Thyroid gland (tissue), 4 donors: Measurements from ENCODE around the gene C6orf120. TPM values are rescaled to one million over a fixed set of nuclear protein-coding genes. Genes with fewer than 3 reads are reported as not detected.

ENCODE experiments used
- DNase-seq, 2 donors: peaks; one replicate each; pipeline ENCODE4 v3.0.0-alpha.2; 2019
- H3K27ac ChIP-seq, 3 donors: fragments of 200-600 bp; sonication (generic); 1 replicate in 2 of 3; 2 replicates in 1 of 3; pipeline ENCODE4 v1.5.1; 2016 to 2019; ENCODE audit warnings: mild to moderate bottlenecking in 1 of 3, moderate library complexity in 1 of 3
- H3K27me3 ChIP-seq: fragments of 200-600 bp; sonication (generic); one replicate; pipeline ENCODE4 v1.5.1; 2019
- H3K36me3 ChIP-seq, 2 donors: fragments of 200-600 bp; sonication (generic); one replicate each; pipeline ENCODE4 v1.5.1; 2016 to 2019
- H3K4me1 ChIP-seq, 2 donors: fragments of 200-600 bp; sonication (generic); one replicate each; pipeline ENCODE4 v1.5.1; 2017 to 2019
- H3K4me3 ChIP-seq, 3 donors: fragments of 200-600 bp; sonication (generic); replicated peaks in 1 of 3; 1 replicate in 2 of 3; 2 replicates in 1 of 3; pipeline ENCODE4 v1.5.1; 2016; ENCODE audit warnings: mild to moderate bottlenecking in 1 of 3
- H3K9me3 ChIP-seq: fragments of 200-600 bp; sonication (generic); one replicate; pipeline ENCODE4 v1.5.1; 2017
- CTCF ChIP-seq, 6 experiments: fragments of 200-600 bp in 3 of 6; fragments of 450-650 bp in 3 of 6; sonication (generic) in 3 of 6; IDR thresholded peaks; one replicate each; pipeline ENCODE4 v1.5.1; 2016 to 2019; ENCODE audit warnings: antibody characterized with exemption in 6 of 6, mild to moderate bottlenecking in 2 of 6, inconsistent platforms in 1 of 6, moderate library complexity in 1 of 6
- POLR2A ChIP-seq, 2 donors: fragments of 450-650 bp; IDR thresholded peaks; one replicate each; pipeline ENCODE4 v1.6.1; 2017; ENCODE audit warnings: antibody characterized with exemption in 2 of 2, mild to moderate bottlenecking in 2 of 2, moderate library complexity in 1 of 2
- WGBS, 2 donors: methylation state at CpG; one replicate each; pipeline ENCODE4 v1.1.5; 2017; 5-methylcytosine and 5-hydroxymethylcytosine counted together
- intact Hi-C: fragments of 100-400 bp; cut with DNase I; formaldehyde crosslinking; loops from one replicate; pipeline ENCODE4 v1.15.1; 2023
- total RNA-seq, 4 donors: library from RNA; depleted of rRNA; stranded (reverse); fragments of >200 nt; gene quantifications; one replicate each; pipeline ENCODE4 v1.2.3, GENCODE V29; 2016

Gene C6orf120
- total RNA-seq, 4 donors from 2014 or later: 19.8 to 32.1 (median 29.3) TPM

- Histone ChIP-seq H3K9me3 (no peaks in the 10 kb centered on the region), H3K27ac (no peak overlapping the region), H3K4me3 (no peak overlapping the region), H3K36me3 (peaks cover 5 to 12% of the 10 kb centered on the region in 2 donors), H3K27me3 (no peaks in the 10 kb centered on the region), H3K4me1 (no peaks in the 10 kb centered on the region)
- DNase-seq: no peak
- intact Hi-C loops: no loop called here
- no peak for TF ChIP-seq CTCF (IDR thresholded peaks at IDR 0.05)
- TF ChIP-seq POLR2A (IDR thresholded peaks at IDR 0.05): no peak
- WGBS, 2 donors: 92 to 94% methylated on average over 5 to 7 of the region's 7 CpGs
These were observed 40.6 kb upstream of the C6orf120 start for GRCh38 chr6:169661391-169661756.

GRCh38 chr6:169663468-169663867, 38.5 kb upstream of the C6orf120 start:
- Histone ChIP-seq H3K9me3 (no peaks in the 10 kb centered on the region), H3K27me3 (no peaks in the 10 kb centered on the region), H3K36me3 (peaks cover 8 to 11% of the 10 kb centered on the region in 2 donors), H3K27ac (no peak overlapping the region), H3K4me1 (no peaks in the 10 kb centered on the region), H3K4me3 (no peak overlapping the region)
- intact Hi-C loops: no loop called here
- TF ChIP-seq POLR2A (IDR thresholded peaks at IDR 0.05) (no peak), CTCF (IDR thresholded peaks at IDR 0.05) (no peak)
- WGBS, 2 donors: 95 to 96% methylated on average over 8 of the region's 8 CpGs
- no peak for DNase-seq

DNA sequence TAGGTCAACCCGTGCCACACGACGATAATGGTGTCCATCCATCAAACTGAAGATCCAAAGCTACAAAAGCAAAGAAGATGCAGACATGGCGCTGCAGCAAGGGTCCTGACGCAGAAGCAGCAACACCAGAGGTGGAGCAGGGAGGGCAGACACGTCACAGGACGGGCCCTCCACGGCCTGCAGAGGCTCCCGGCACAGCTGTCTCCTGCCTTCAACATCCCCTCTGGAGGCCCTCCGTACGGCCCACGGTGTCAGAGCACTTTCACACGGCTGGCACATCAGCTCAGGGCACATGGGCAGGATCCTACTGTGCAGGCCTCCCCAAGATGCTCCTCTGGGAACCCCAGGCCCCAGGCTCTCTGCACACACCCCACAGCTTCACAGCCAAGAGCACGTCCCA, 37.7 kb upstream of the C6orf120 start:
- H3K36me3 ChIP-seq: peaks cover 8 to 11% of the 10 kb centered on the region in 2 donors

GRCh38 chr6:169665289-169665688, 36.6 kb upstream of the C6orf120 start:
- 92 to 94% methylated on average over 9 of the region's 9 CpGs for WGBS, 2 donors
- Histone ChIP-seq H3K9me3 (no peaks in the 10 kb centered on the region), H3K27ac (no peak overlapping the region), H3K4me3 (no peak overlapping the region), H3K27me3 (no peaks in the 10 kb centered on the region), H3K36me3 (peaks cover 8 to 11% of the 10 kb centered on the region in 2 donors), H3K4me1 (no peaks in the 10 kb centered on the region)
- intact Hi-C loops: no loop called here
- TF ChIP-seq POLR2A (IDR thresholded peaks at IDR 0.05): no peak
- no peak for TF ChIP-seq CTCF (IDR thresholded peaks at IDR 0.05)
- DNase-seq: no peak

More for the DNA sequence above, 37.7 kb upstream of the C6orf120 start:
- Histone ChIP-seq H3K9me3 (no peaks in the 10 kb centered on the region), H3K27ac (no peak overlapping the region), H3K4me3 (no peak overlapping the region), H3K27me3 (no peaks in the 10 kb centered on the region), H3K4me1 (no peaks in the 10 kb centered on the region)
- WGBS, 2 donors: 89 to 92% methylated on average over 10 to 14 of the region's 14 CpGs
- no peak for DNase-seq
- intact Hi-C loops: no loop called here
- TF ChIP-seq POLR2A (IDR thresholded peaks at IDR 0.05) (no peak), CTCF (IDR thresholded peaks at IDR 0.05) (no peak)

GRCh38 chr6:169666441-169666840, 35.5 kb upstream of the C6orf120 start:
- no peaks in the 10 kb centered on the region for H3K9me3 ChIP-seq
- intact Hi-C loops: no loop called here
- H3K4me3 ChIP-seq: no peak overlapping the region
- no peak for TF ChIP-seq POLR2A (IDR thresholded peaks at IDR 0.05)
- TF ChIP-seq CTCF (IDR thresholded peaks at IDR 0.05): no peak
- H3K36me3 ChIP-seq: peaks cover 8 to 11% of the 10 kb centered on the region in 2 donors
- 95 to 97% methylated on average over 13 to 14 of the region's 18 CpGs for WGBS, 2 donors
- no peak overlapping the region for H3K27ac ChIP-seq
- no peaks in the 10 kb centered on the region for H3K4me1 ChIP-seq
- no peaks in the 10 kb centered on the region for H3K27me3 ChIP-seq
- no peak for DNase-seq
